HG03039 (cell line): ENCODE measurements around the gene TLE5.
"Not testable (repeated sequence)": the region's sequence is repeated elsewhere in the genome, so short reads cannot be mapped to it uniquely, and the experiment has no call there.

Experiments used
- ATAC-seq: cut with Tn5 transposase; IDR thresholded peaks from one replicate; pipeline ENCODE4 v1.9.1; 2021; ENCODE audit warnings: mild to moderate bottlenecking, moderate library complexity; ENCODE audit not compliant: unreplicated experiment

The TLE5 gene

GRCh38 chr19:3027981-3028304 lies 34.4 kb downstream of the TLE5 start:
- ATAC-seq, result no peak

GRCh38 chr19:3027292-3027691 lies 35.0 kb downstream of the TLE5 start:
- no peak for ATAC-seq

GRCh38 chr19:3026768-3027167 lies 35.5 kb downstream of the TLE5 start:
- ATAC-seq, result no peak

- no peak for ATAC-seq
These were observed 36.8 kb downstream of the TLE5 start for GRCh38 chr19:3025549-3025886.

GRCh38 chr19:3024870-3025548 lies 37.3 kb downstream of the TLE5 start:
- no peak for ATAC-seq

GRCh38 chr19:3024509-3024869 lies 37.8 kb downstream of the TLE5 start:
- no peak for ATAC-seq

GRCh38 chr19:3020321-3020960 lies 41.9 kb downstream of the TLE5 start:
- ATAC-seq, result no peak

- no peak for ATAC-seq
These were observed 43.0 kb downstream of the TLE5 start for GRCh38 chr19:3019211-3019854.

GRCh38 chr19:3017923-3018322 lies 44.4 kb downstream of the TLE5 start:
- ATAC-seq, result no peak

GRCh38 chr19:3015126-3016057 lies 46.9 kb downstream of the TLE5 start:
- ATAC-seq, result no peak

GRCh38 chr19:3014135-3014534 lies 48.2 kb downstream of the TLE5 start:
- ATAC-seq, result no peak

- no peak for ATAC-seq
These were observed 49.0 kb downstream of the TLE5 start for GRCh38 chr19:3013263-3013725.

GRCh38 chr19:3012621-3013262 lies 49.6 kb downstream of the TLE5 start:
- no peak for ATAC-seq

GRCh38 chr19:3012059-3012458 lies 50.2 kb downstream of the TLE5 start:
- not testable (repeated sequence) for ATAC-seq

GRCh38 chr19:3010871-3011270 lies 51.4 kb downstream of the TLE5 start:
- no peak for ATAC-seq

GRCh38 chr19:3008994-3009393 lies 53.3 kb downstream of the TLE5 start:
- no peak for ATAC-seq

- ATAC-seq, result no peak
These were observed 54.3 kb downstream of the TLE5 start for GRCh38 chr19:3007975-3008374.

- ATAC-seq, result no peak
These were observed 56.1 kb downstream of the TLE5 start for GRCh38 chr19:3006075-3006767.

GRCh38 chr19:3005345-3005744 lies 57.0 kb downstream of the TLE5 start:
- no peak for ATAC-seq

- ATAC-seq, result no peak
These were observed 57.8 kb downstream of the TLE5 start for GRCh38 chr19:3004522-3004921.
